ENCODE data around the gene DCHS2.

The DCHS2 gene

GRCh38 chr4:154464654-154465053 lies 26.9 kb downstream of the DCHS2 start:
- Histone ChIP-seq H3K9ac (ENCODE audit: low read depth, low read length) (no peak overlapping the region), H3K4me2 (ENCODE audit: low read length) (no peak overlapping the region), H3K4me1 (ENCODE audit: control insufficient read depth, insufficient read depth, low read length) (no peaks in the 10 kb centered on the region), H3K4me3 (ENCODE audit: low read length) (no peak overlapping the region), H3K27me3 (ENCODE audit: control insufficient read depth, insufficient read depth, low read length) (no peaks in the 10 kb centered on the region), H3K36me3 (ENCODE audit: insufficient read depth, low read length) (no peaks in the 10 kb centered on the region), H3K9me3 (replicated peaks; ENCODE audit: low read length) (no peaks in the 10 kb centered on the region)

DNA sequence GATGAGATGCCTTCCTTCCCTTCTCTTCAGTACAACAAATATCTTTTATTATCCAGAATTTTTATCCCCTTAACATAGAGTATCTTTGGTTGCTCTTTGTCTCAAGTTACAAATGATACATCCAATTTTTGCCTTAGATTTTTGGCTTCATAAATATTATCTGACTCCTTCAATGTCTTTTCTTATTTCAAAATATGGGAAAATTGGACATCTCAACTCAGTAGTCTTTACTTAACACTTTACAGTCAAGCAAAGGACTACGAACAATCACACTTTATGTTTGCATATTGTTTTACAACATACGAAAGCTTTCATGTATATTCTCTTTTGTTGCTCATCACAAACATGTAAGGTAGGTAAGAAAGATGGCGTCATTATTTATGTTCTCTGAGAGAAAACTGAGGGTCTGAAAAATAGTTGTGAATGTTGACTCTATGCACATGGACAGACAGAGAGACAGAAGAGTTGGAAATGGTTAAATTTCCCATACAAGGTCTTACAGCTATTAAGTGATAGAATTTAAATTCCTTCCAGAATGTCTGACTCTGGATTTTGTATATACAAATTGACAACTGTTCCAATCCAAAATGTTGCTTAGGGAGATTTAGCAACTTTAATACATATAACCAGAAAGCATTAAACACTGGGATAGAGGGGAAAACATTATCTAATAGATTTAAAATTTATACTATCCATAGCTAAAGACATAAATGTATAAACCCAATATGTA lies 29.4 kb downstream of the DCHS2 start:
- Histone ChIP-seq H3K4me1 (ENCODE audit: control insufficient read depth, insufficient read depth, low read length) (no peaks in the 10 kb centered on the region), H3K4me2 (ENCODE audit: low read length) (no peak overlapping the region), H3K9me3 (replicated peaks; ENCODE audit: low read length) (no peaks in the 10 kb centered on the region), H3K27me3 (ENCODE audit: control insufficient read depth, insufficient read depth, low read length) (peaks cover 4% of the 10 kb centered on the region), H3K9ac (ENCODE audit: low read depth, low read length) (no peak overlapping the region), H3K36me3 (ENCODE audit: insufficient read depth, low read length) (no peaks in the 10 kb centered on the region), H3K4me3 (ENCODE audit: low read length) (no peak overlapping the region)

DNA sequence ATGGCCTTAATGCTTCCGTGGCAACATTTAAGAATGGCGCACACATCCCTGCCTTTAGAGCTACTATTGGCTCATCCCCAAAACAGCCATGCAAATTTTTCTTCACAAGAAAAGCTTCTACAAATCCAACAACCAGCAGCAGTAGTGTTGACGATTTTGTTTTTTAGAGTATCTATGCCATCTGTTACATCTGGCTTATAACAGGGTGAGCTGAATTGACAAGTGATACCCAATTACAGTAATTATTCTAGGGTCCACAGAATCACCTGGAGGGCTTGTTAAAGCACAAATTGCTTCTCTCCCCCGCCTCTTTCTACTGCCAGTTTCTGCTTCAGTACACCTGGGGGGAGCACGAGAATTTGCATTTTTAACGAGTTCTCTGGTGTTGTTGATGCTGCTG lies 34.1 kb downstream of the DCHS2 start:
- no peaks in the 10 kb centered on the region for H3K9me3 ChIP-seq (replicated peaks; ENCODE audit: low read length)
- H3K27me3 ChIP-seq (ENCODE audit: control insufficient read depth, insufficient read depth, low read length): peaks cover 4% of the 10 kb centered on the region
- H3K4me1 ChIP-seq (ENCODE audit: control insufficient read depth, insufficient read depth, low read length): no peaks in the 10 kb centered on the region
- H3K4me2 ChIP-seq (ENCODE audit: low read length): no peak overlapping the region
- no peaks in the 10 kb centered on the region for H3K36me3 ChIP-seq (ENCODE audit: insufficient read depth, low read length)
- H3K9ac ChIP-seq (ENCODE audit: low read depth, low read length): no peak overlapping the region
- no peak overlapping the region for H3K4me3 ChIP-seq (ENCODE audit: low read length)

- Histone ChIP-seq H3K4me3 (ENCODE audit: low read length) (no peak overlapping the region), H3K9ac (ENCODE audit: low read depth, low read length) (no peak overlapping the region), H3K27me3 (ENCODE audit: control insufficient read depth, insufficient read depth, low read length) (peaks cover 4% of the 10 kb centered on the region), H3K36me3 (ENCODE audit: insufficient read depth, low read length) (no peaks in the 10 kb centered on the region), H3K4me1 (ENCODE audit: control insufficient read depth, insufficient read depth, low read length) (no peaks in the 10 kb centered on the region), H3K9me3 (replicated peaks; ENCODE audit: low read length) (no peaks in the 10 kb centered on the region), H3K4me2 (ENCODE audit: low read length) (no peak overlapping the region)
These were observed 34.7 kb downstream of the DCHS2 start for GRCh38 chr4:154456889-154457288.

GRCh38 chr4:154456240-154456639 lies 35.4 kb downstream of the DCHS2 start:
- H3K4me3 ChIP-seq (ENCODE audit: low read length): no peak overlapping the region
- H3K4me2 ChIP-seq (ENCODE audit: low read length): no peak overlapping the region
- H3K9ac ChIP-seq (ENCODE audit: low read depth, low read length): no peak overlapping the region
- peaks cover 4% of the 10 kb centered on the region for H3K27me3 ChIP-seq (ENCODE audit: control insufficient read depth, insufficient read depth, low read length)
- H3K4me1 ChIP-seq (ENCODE audit: control insufficient read depth, insufficient read depth, low read length): no peaks in the 10 kb centered on the region
- H3K9me3 ChIP-seq (replicated peaks; ENCODE audit: low read length): no peaks in the 10 kb centered on the region
- H3K36me3 ChIP-seq (ENCODE audit: insufficient read depth, low read length): no peaks in the 10 kb centered on the region

GRCh38 chr4:154455111-154455510 lies 36.5 kb downstream of the DCHS2 start:
- no peak overlapping the region for H3K9ac ChIP-seq (ENCODE audit: low read depth, low read length)
- H3K4me1 ChIP-seq (ENCODE audit: control insufficient read depth, insufficient read depth, low read length): no peaks in the 10 kb centered on the region
- H3K4me3 ChIP-seq (ENCODE audit: low read length): no peak overlapping the region
- no peaks in the 10 kb centered on the region for H3K36me3 ChIP-seq (ENCODE audit: insufficient read depth, low read length)
- H3K27me3 ChIP-seq (ENCODE audit: control insufficient read depth, insufficient read depth, low read length): peaks cover 4% of the 10 kb centered on the region
- H3K4me2 ChIP-seq (ENCODE audit: low read length): no peak overlapping the region
- no peaks in the 10 kb centered on the region for H3K9me3 ChIP-seq (replicated peaks; ENCODE audit: low read length)

DNA sequence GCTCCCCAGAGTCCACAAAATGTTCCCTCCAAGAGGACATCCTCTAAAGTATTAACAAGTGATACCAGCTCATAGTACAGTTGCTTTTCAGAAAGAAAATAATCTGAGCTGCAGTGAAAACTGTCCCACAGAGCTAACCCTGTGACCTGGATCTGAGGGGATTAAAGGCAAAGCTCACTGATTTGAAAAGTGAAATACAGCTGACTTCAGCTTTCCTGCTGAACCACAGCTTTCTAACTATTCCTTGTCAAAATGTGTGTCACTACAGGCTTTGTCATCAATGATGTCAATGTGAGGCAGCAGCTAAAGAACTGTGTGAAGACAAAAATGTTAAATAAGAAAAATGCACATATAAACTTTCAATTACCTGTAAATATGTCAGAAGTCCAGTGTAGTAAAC lies 36.9 kb downstream of the DCHS2 start:
- H3K27me3 ChIP-seq (ENCODE audit: control insufficient read depth, insufficient read depth, low read length): peaks cover 7% of the 10 kb centered on the region
- no peak overlapping the region for H3K4me3 ChIP-seq (ENCODE audit: low read length)
- no peak overlapping the region for H3K4me2 ChIP-seq (ENCODE audit: low read length)

GRCh38 chr4:154452798-154453346 lies 38.7 kb downstream of the DCHS2 start:
- Histone ChIP-seq H3K9ac (ENCODE audit: low read depth, low read length) (no peak overlapping the region), H3K4me3 (ENCODE audit: low read length) (no peak overlapping the region)

More for the DNA sequence above, 36.9 kb downstream of the DCHS2 start:
- H3K9ac ChIP-seq (ENCODE audit: low read depth, low read length): no peak overlapping the region
- H3K9me3 ChIP-seq (replicated peaks; ENCODE audit: low read length): no peaks in the 10 kb centered on the region
- no peaks in the 10 kb centered on the region for H3K4me1 ChIP-seq (ENCODE audit: control insufficient read depth, insufficient read depth, low read length)
- no peaks in the 10 kb centered on the region for H3K36me3 ChIP-seq (ENCODE audit: insufficient read depth, low read length)

GRCh38 chr4:154450966-154451365 lies 40.6 kb downstream of the DCHS2 start:
- H3K36me3 ChIP-seq (ENCODE audit: insufficient read depth, low read length): no peaks in the 10 kb centered on the region

More at GRCh38 chr4:154452798-154453346, 38.7 kb downstream of the DCHS2 start:
- Histone ChIP-seq H3K4me1 (ENCODE audit: control insufficient read depth, insufficient read depth, low read length) (no peaks in the 10 kb centered on the region), H3K4me2 (ENCODE audit: low read length) (no peak overlapping the region), H3K9me3 (replicated peaks; ENCODE audit: low read length) (no peaks in the 10 kb centered on the region), H3K27me3 (ENCODE audit: control insufficient read depth, insufficient read depth, low read length) (peaks cover 8% of the 10 kb centered on the region), H3K36me3 (ENCODE audit: insufficient read depth, low read length) (no peaks in the 10 kb centered on the region)

GRCh38 chr4:154444958-154445357 lies 46.6 kb downstream of the DCHS2 start:
- no peak overlapping the region for H3K4me2 ChIP-seq (ENCODE audit: low read length)
- H3K4me3 ChIP-seq (ENCODE audit: low read length): no peak overlapping the region
- no peak overlapping the region for H3K9ac ChIP-seq (ENCODE audit: low read depth, low read length)
- no peaks in the 10 kb centered on the region for H3K36me3 ChIP-seq (ENCODE audit: insufficient read depth, low read length)
- peaks cover 3% of the 10 kb centered on the region for H3K27me3 ChIP-seq (ENCODE audit: control insufficient read depth, insufficient read depth, low read length)
- H3K9me3 ChIP-seq (replicated peaks; ENCODE audit: low read length): no peaks in the 10 kb centered on the region
- no peaks in the 10 kb centered on the region for H3K4me1 ChIP-seq (ENCODE audit: control insufficient read depth, insufficient read depth, low read length)

More at GRCh38 chr4:154450966-154451365, 40.6 kb downstream of the DCHS2 start:
- Histone ChIP-seq H3K4me2 (ENCODE audit: low read length) (no peak overlapping the region), H3K9ac (ENCODE audit: low read depth, low read length) (no peak overlapping the region), H3K4me3 (ENCODE audit: low read length) (no peak overlapping the region), H3K9me3 (replicated peaks; ENCODE audit: low read length) (no peaks in the 10 kb centered on the region), H3K4me1 (ENCODE audit: control insufficient read depth, insufficient read depth, low read length) (no peaks in the 10 kb centered on the region), H3K27me3 (ENCODE audit: control insufficient read depth, insufficient read depth, low read length) (peaks cover 3% of the 10 kb centered on the region)

- no peak overlapping the region for H3K4me3 ChIP-seq (ENCODE audit: low read length)
- no peaks in the 10 kb centered on the region for H3K36me3 ChIP-seq (ENCODE audit: insufficient read depth, low read length)
- H3K4me2 ChIP-seq (ENCODE audit: low read length): no peak overlapping the region
These were observed 49.6 kb downstream of the DCHS2 start for GRCh38 chr4:154441982-154442381.

GRCh38 chr4:154441124-154441523 lies 50.5 kb downstream of the DCHS2 start:
- no peaks in the 10 kb centered on the region for H3K36me3 ChIP-seq (ENCODE audit: insufficient read depth, low read length)
- no peaks in the 10 kb centered on the region for H3K9me3 ChIP-seq (replicated peaks; ENCODE audit: low read length)

More at GRCh38 chr4:154441982-154442381, 49.6 kb downstream of the DCHS2 start:
- Histone ChIP-seq H3K27me3 (ENCODE audit: control insufficient read depth, insufficient read depth, low read length) (no peaks in the 10 kb centered on the region), H3K9ac (ENCODE audit: low read depth, low read length) (no peak overlapping the region), H3K4me1 (ENCODE audit: control insufficient read depth, insufficient read depth, low read length) (no peaks in the 10 kb centered on the region), H3K9me3 (replicated peaks; ENCODE audit: low read length) (no peaks in the 10 kb centered on the region)

More at GRCh38 chr4:154441124-154441523, 50.5 kb downstream of the DCHS2 start:
- H3K4me2 ChIP-seq (ENCODE audit: low read length): no peak overlapping the region
- H3K9ac ChIP-seq (ENCODE audit: low read depth, low read length): no peak overlapping the region
- H3K27me3 ChIP-seq (ENCODE audit: control insufficient read depth, insufficient read depth, low read length): no peaks in the 10 kb centered on the region
- no peak overlapping the region for H3K4me3 ChIP-seq (ENCODE audit: low read length)
- no peaks in the 10 kb centered on the region for H3K4me1 ChIP-seq (ENCODE audit: control insufficient read depth, insufficient read depth, low read length)

All from skeletal muscle satellite cell (primary cell).